ENCODE measurements around the gene CMYA5. TPM values are rescaled to one million over a fixed set of nuclear protein-coding genes. Genes with fewer than 3 reads are reported as not detected.

The CMYA5 gene
- total RNA-seq, result 0.44 and 0.73 TPM in 2 replicates
- long read RNA-seq, partial matches to known transcripts, result 0 of 6 reads
- long read RNA-seq, other reads (novel, unspliced or antisense), result 6 of 6 reads

- no peaks in the 10 kb centered on the region for H3K9me3 Mint-ChIP-seq
- DNase-seq (ENCODE audit: low read depth, low spot score), result peak; percentile 30
- peaks cover 18% of the 10 kb centered on the region for H3K4me1 Mint-ChIP-seq
- peak within 1 kb of the TSS; percentile 85 for H3K4me3 Mint-ChIP-seq
- no peak for TF ChIP-seq CTCF (conservative IDR thresholded peaks at IDR 0.05)
- peaks cover 10% of the 10 kb centered on the region for H3K27me3 Mint-ChIP-seq (ENCODE audit: low read depth)
- peaks cover 7% of the 10 kb centered on the region for H3K36me3 Mint-ChIP-seq (ENCODE audit: low read depth)
- H3K27ac Mint-ChIP-seq (ENCODE audit: unreplicated experiment), result no peak within 1 kb of the TSS
Measured at GRCh38 chr5:79689541-79690466, at the start of gene CMYA5. TSS of gene CMYA5 (plus strand) at chr5:79689836. CDS start at chr5:79689908, 72 bp downstream.

DNA sequence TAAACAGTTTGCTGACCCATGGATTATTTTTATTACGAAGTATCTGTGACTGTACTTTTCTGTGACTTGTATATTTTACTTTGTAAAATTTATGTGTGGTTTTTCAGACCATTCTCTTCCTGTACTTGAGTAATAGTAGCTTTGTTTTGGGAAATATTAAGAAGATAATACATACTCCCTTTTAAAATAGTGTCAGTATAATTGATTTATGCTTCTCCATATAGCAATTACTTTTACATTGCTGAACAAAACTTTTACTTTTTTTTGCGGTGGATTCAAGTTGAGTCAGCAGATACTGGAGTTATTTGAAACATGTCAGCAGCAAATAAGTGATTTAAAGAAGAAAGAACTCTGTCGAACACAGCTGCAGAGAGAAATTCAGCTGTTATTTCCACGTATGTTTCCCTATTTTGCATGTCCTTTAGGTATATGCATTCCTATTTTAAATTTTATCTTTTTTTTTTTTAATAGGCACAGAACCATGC is 49.0 kb upstream of the CMYA5 start:
- H3K36me3 Mint-ChIP-seq (ENCODE audit: low read depth), result peaks cover 14% of the 10 kb centered on the region
- no peak for DNase-seq (ENCODE audit: low read depth, low spot score)
- no peak overlapping the region for H3K4me3 Mint-ChIP-seq
- no peak overlapping the region for H3K27ac Mint-ChIP-seq (ENCODE audit: unreplicated experiment)
- no peaks in the 10 kb centered on the region for H3K9me3 Mint-ChIP-seq
- TF ChIP-seq CTCF (conservative IDR thresholded peaks at IDR 0.05), result no peak
- no peaks in the 10 kb centered on the region for H3K27me3 Mint-ChIP-seq (ENCODE audit: low read depth)
- H3K4me1 Mint-ChIP-seq, result peaks cover 7% of the 10 kb centered on the region

DNA sequence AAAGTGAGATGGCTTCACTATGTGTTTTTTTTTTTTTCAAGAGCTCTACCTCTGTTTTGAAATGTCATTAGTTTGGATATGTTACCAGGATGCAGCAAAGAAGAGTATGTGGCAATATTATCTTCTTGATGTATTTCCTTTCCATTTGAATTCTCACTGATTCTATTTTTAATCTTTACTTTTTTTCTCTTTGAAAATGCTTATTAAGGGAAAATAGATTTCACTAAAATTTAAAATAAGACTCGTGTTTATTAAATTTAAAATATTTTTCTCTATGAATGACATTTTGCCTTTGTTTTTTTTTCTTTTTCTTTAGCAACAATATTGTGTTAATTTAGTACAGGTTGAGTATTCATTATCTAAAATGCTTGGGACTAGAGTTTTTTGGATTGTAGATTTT is 48.2 kb upstream of the CMYA5 start:
- no peak for TF ChIP-seq CTCF (conservative IDR thresholded peaks at IDR 0.05)
- Mint-ChIP-seq H3K4me1 (peaks cover 1% of the 10 kb centered on the region), H3K27ac (ENCODE audit: unreplicated experiment) (no peak overlapping the region), H3K27me3 (ENCODE audit: low read depth) (no peaks in the 10 kb centered on the region), H3K36me3 (ENCODE audit: low read depth) (peaks cover 14% of the 10 kb centered on the region), H3K9me3 (no peaks in the 10 kb centered on the region), H3K4me3 (no peak overlapping the region)
- DNase-seq (ENCODE audit: low read depth, low spot score), result no peak

DNA sequence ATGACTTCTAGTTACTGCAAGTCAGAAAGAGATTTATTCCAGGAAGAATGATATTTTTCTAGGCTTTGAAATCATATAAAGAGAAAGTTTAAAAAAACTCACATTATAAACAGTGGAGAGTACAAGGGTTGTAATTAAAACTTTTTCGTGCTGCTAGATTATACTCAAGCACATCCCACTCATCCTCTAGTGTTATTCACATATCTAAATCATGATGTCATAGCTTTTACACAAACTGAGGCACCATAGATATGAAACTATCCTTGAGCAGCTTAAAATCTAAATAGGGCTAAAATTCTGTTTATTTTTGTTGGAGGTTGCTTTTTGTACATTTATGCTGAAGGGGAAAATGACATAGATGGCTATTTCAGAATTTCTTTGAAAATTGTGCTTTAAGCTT is 47.4 kb upstream of the CMYA5 start:
- Mint-ChIP-seq H3K27ac (ENCODE audit: unreplicated experiment) (no peak overlapping the region), H3K27me3 (ENCODE audit: low read depth) (no peaks in the 10 kb centered on the region), H3K36me3 (ENCODE audit: low read depth) (peaks cover 15% of the 10 kb centered on the region), H3K4me1 (no peaks in the 10 kb centered on the region), H3K9me3 (no peaks in the 10 kb centered on the region), H3K4me3 (no peak overlapping the region)
- no peak for DNase-seq (ENCODE audit: low read depth, low spot score)
- no peak for TF ChIP-seq CTCF (conservative IDR thresholded peaks at IDR 0.05)

- no peak for TF ChIP-seq CTCF (conservative IDR thresholded peaks at IDR 0.05)
- no peak overlapping the region for H3K27ac Mint-ChIP-seq (ENCODE audit: unreplicated experiment)
- no peak for DNase-seq (ENCODE audit: low read depth, low spot score)
- H3K9me3 Mint-ChIP-seq, result no peaks in the 10 kb centered on the region
- no peak overlapping the region for H3K4me3 Mint-ChIP-seq
- no peaks in the 10 kb centered on the region for H3K4me1 Mint-ChIP-seq
- H3K27me3 Mint-ChIP-seq (ENCODE audit: low read depth), result no peaks in the 10 kb centered on the region
- H3K36me3 Mint-ChIP-seq (ENCODE audit: low read depth), result peaks cover 4% of the 10 kb centered on the region
Measured at GRCh38 chr5:79653843-79654242, 35.8 kb upstream of the CMYA5 start.

All from neural crest cell (in vitro differentiated cells).